ENCODE measurements around the gene TJP1. TPM values are rescaled to one million over a fixed set of nuclear protein-coding genes. Genes with fewer than 3 reads are reported as not detected.
A peak's percentile ranks its signal among the peaks of the same experiment; 100 is the strongest.

TJP1 gene
- total RNA-seq, 1 donor from 2014 or later: 91.7 TPM

DNA sequence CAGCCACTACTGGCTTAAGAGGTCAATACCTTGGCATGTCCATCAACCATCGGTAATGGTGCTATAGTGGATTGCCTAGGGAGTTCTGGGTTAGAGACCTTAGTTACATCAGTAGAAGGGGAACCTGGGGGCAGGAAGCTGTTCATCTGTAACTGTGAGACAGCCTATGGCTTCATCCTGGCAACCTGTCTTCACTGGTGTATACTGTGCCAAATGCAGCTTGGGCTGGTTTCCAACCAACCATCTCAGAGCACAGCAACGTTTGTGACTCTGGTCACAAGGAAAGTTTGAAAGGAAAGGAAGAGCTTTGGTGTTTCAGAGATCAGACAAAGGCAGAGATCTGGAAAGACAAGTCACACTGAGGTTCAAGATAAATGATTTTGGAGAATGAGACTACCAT, 93.8 kb downstream of the TJP1 start:
- DNase-seq (ENCODE audit: low spot score): no peak
- Mint-ChIP-seq H3K27ac (ENCODE audit: unreplicated experiment) (peak overlapping the region; percentile 14), H3K27me3 (ENCODE audit: low read depth) (no peaks in the 10 kb centered on the region), H3K9me3 (ENCODE audit: low read depth) (no peaks in the 10 kb centered on the region), H3K4me1 (ENCODE audit: low read depth) (peaks cover 12% of the 10 kb centered on the region), H3K4me3 (ENCODE audit: unreplicated experiment) (no peak overlapping the region), H3K36me3 (ENCODE audit: low read depth) (peaks cover 38% of the 10 kb centered on the region)
- TF ChIP-seq, protein P1, sequence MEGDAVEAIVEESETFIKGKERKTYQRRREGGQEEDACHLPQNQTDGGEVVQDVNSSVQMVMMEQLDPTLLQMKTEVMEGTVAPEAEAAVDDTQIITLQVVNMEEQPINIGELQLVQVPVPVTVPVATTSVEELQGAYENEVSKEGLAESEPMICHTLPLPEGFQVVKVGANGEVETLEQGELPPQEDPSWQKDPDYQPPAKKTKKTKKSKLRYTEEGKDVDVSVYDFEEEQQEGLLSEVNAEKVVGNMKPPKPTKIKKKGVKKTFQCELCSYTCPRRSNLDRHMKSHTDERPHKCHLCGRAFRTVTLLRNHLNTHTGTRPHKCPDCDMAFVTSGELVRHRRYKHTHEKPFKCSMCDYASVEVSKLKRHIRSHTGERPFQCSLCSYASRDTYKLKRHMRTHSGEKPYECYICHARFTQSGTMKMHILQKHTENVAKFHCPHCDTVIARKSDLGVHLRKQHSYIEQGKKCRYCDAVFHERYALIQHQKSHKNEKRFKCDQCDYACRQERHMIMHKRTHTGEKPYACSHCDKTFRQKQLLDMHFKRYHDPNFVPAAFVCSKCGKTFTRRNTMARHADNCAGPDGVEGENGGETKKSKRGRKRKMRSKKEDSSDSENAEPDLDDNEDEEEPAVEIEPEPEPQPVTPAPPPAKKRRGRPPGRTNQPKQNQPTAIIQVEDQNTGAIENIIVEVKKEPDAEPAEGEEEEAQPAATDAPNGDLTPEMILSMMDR (IDR thresholded peaks at IDR 0.05): no peak

DNA sequence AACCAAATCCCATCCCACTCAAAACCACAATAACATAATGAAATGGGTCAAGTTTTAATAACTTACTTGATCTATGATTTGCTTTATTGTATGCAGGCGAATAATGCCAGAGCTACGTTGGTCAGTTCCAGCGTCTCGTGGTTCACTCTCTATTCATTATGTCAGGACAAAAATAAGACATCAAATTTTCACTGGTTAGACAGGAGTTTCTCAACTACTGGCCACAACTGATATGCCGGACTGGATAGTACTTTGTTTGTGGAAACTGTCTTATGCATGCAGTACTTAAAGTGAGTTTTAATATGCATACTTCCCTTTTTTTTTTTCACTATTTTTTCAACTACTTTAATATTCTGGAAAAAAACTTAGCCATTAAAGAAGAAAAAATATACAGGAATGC, 94.4 kb downstream of the TJP1 start:
- Mint-ChIP-seq H3K4me1 (ENCODE audit: low read depth) (peaks cover 12% of the 10 kb centered on the region), H3K27ac (ENCODE audit: unreplicated experiment) (no peak overlapping the region), H3K9me3 (ENCODE audit: low read depth) (no peaks in the 10 kb centered on the region), H3K27me3 (ENCODE audit: low read depth) (no peaks in the 10 kb centered on the region), H3K36me3 (ENCODE audit: low read depth) (peaks cover 42% of the 10 kb centered on the region), H3K4me3 (ENCODE audit: unreplicated experiment) (no peak overlapping the region)
- no peak for DNase-seq (ENCODE audit: low spot score)
- TF ChIP-seq, protein P1 (IDR thresholded peaks at IDR 0.05): no peak

DNA sequence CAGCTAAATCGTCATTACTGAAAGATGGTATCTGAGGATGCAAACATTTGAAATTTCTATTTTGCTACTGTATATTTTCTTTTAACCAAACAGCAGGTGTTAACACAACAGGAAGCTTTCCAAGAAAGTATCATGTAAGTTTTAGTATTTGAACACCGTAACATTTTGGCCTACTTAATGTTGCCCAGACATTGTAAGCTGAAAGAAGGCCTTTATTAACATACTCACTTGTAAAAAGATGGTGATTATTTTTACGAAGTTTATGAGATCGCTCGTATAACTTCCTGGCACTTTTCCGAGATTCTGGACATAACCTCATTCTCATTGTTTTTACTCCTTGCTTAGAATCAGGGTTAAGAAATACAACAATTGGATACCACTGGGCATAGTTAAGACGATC, 95.7 kb downstream of the TJP1 start:
- no peak overlapping the region for H3K4me3 Mint-ChIP-seq (ENCODE audit: unreplicated experiment)
- H3K36me3 Mint-ChIP-seq (ENCODE audit: low read depth): peaks cover 47% of the 10 kb centered on the region
- H3K27ac Mint-ChIP-seq (ENCODE audit: unreplicated experiment): no peak overlapping the region

DNA sequence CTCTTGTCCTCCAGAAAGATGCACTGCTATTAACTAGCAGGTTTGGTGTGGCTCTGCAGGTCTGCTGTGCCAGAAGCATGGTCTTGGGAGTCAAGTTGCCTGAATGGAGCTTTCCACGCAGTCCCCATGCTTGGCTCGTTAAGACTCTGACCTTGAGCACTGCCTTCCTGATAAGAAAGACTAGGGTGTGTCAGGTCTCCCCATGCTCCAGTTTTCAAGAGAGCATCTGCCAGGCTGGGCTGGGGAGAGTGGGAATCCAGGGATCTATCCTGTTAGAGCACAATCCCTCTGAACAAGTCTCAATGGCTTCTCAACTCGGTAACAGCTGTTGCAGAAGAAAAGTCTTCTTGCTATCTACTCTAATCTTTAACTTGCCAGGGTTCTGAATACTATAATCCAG, 98.2 kb downstream of the TJP1 start:
- Mint-ChIP-seq H3K4me1 (ENCODE audit: low read depth) (peaks cover 16% of the 10 kb centered on the region), H3K36me3 (ENCODE audit: low read depth) (peaks cover 56% of the 10 kb centered on the region), H3K27me3 (ENCODE audit: low read depth) (no peaks in the 10 kb centered on the region), H3K27ac (ENCODE audit: unreplicated experiment) (no peak overlapping the region), H3K4me3 (ENCODE audit: unreplicated experiment) (no peak overlapping the region), H3K9me3 (ENCODE audit: low read depth) (peaks cover 10% of the 10 kb centered on the region)
- no peak for DNase-seq (ENCODE audit: low spot score)
- TF ChIP-seq, protein P1 (IDR thresholded peaks at IDR 0.05): no peak

More for the DNA sequence above, 95.7 kb downstream of the TJP1 start:
- Mint-ChIP-seq H3K4me1 (ENCODE audit: low read depth) (peaks cover 12% of the 10 kb centered on the region), H3K9me3 (ENCODE audit: low read depth) (peaks cover 7% of the 10 kb centered on the region), H3K27me3 (ENCODE audit: low read depth) (no peaks in the 10 kb centered on the region)
- TF ChIP-seq, protein P1 (IDR thresholded peaks at IDR 0.05): no peak
- DNase-seq (ENCODE audit: low spot score): no peak

DNA sequence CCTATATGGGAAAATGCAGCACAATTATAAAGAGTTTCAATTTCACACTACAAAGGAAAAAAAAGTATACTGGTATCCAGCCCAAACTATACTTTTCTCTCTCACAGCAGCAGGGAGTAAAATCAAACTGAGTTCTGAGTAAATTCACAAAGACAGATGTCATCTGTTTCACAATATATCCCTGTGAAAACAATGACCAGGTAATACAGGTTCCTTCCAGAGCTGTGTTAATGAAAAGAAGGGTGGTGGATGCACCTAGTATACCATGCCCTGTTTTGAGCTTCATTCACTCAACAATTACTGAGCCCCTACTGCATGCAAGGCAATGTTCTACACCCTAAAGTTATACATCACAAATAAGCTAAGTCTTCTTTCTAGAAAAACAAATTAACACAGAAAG, 108.5 kb downstream of the TJP1 start:
- Mint-ChIP-seq H3K27ac (ENCODE audit: unreplicated experiment) (no peak overlapping the region), H3K4me1 (ENCODE audit: low read depth) (no peaks in the 10 kb centered on the region), H3K9me3 (ENCODE audit: low read depth) (no peaks in the 10 kb centered on the region), H3K4me3 (ENCODE audit: unreplicated experiment) (no peak overlapping the region), H3K36me3 (ENCODE audit: low read depth) (peaks cover 44% of the 10 kb centered on the region), H3K27me3 (ENCODE audit: low read depth) (no peaks in the 10 kb centered on the region)
- TF ChIP-seq, protein P1 (IDR thresholded peaks at IDR 0.05): no peak
- DNase-seq (ENCODE audit: low spot score): no peak
